ENCODE data around the gene RCVRN. TPM values are rescaled to one million over a fixed set of nuclear protein-coding genes. Genes with fewer than 3 reads are reported as not detected.

Gene RCVRN
- total and polyA plus RNA-seq, 9 of the 15 experiments (the other 6 are each of a cell fraction or from before 2014, with no cell fraction given), result not detected

DNA sequence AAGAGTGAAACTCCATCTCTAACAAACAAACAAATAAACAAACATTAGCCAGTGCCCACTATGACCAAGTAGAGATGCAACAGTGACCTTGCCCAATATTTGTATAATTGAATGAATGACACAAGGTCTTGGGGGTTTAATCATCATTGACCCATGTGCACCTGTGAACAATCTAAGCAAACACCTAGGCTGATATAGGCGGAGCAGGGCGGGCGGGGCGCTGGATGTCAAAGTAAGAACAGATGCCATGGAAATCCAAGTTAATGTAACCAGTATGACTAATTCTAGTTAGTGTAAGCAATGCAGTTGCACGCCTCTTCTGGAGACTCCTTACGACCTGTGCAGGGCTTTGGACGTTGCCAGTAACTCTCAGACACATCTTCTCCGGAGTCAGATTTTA is 17.6 kb downstream of the RCVRN start:
- ChIA-PET POLR2A (no interaction called here), CTCF (ENCODE audit: low intra/inter-chr PET ratio) (no interaction called here)
- TF ChIP-seq, protein P1, sequence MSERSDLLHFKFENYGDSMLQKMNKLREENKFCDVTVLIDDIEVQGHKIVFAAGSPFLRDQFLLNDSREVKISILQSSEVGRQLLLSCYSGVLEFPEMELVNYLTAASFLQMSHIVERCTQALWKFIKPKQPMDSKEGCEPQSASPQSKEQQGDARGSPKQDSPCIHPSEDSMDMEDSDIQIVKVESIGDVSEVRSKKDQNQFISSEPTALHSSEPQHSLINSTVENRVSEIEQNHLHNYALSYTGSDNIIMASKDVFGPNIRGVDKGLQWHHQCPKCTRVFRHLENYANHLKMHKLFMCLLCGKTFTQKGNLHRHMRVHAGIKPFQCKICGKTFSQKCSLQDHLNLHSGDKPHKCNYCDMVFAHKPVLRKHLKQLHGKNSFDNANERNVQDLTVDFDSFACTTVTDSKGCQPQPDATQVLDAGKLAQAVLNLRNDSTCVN (CRISPR knock-in tag; IDR thresholded peaks at IDR 0.05), result no peak
- TF ChIP-seq MTA3 (IDR thresholded peaks at IDR 0.05; ENCODE audit: borderline replicate concordance) (no peak), MECOM (CRISPR knock-in tag; IDR thresholded peaks at IDR 0.05) (no peak), TAL1 (IDR thresholded peaks at IDR 0.05) (no peak), L3MBTL2 (IDR thresholded peaks at IDR 0.05) (no peak), CTBP1 (IDR thresholded peaks at IDR 0.05; ENCODE audit: borderline replicate concordance) (no peak), ETS2 (tag; IDR thresholded peaks at IDR 0.05; ENCODE audit: borderline replicate concordance, poor library complexity, severe bottlenecking) (no peak), IRF2 (CRISPR knock-in tag; IDR thresholded peaks at IDR 0.05) (no peak), DIDO1 (tag; IDR thresholded peaks at IDR 0.05; ENCODE audit: low read depth) (no peak), ZNF146 (CRISPR knock-in tag; IDR thresholded peaks at IDR 0.05; ENCODE audit: unreplicated experiment) (no peak), OTX1 (CRISPR knock-in tag; IDR thresholded peaks at IDR 0.05) (no peak), ZKSCAN1 (IDR thresholded peaks at IDR 0.05; ENCODE audit: low read depth, low read length) (no peak), RB1 (IDR thresholded peaks at IDR 0.05; ENCODE audit: low read depth) (no peak), SREBF2 (CRISPR knock-in tag; IDR thresholded peaks at IDR 0.05) (no peak), ZNF436 (CRISPR knock-in tag; IDR thresholded peaks at IDR 0.05) (no peak)
- TF ChIP-seq, protein P2, sequence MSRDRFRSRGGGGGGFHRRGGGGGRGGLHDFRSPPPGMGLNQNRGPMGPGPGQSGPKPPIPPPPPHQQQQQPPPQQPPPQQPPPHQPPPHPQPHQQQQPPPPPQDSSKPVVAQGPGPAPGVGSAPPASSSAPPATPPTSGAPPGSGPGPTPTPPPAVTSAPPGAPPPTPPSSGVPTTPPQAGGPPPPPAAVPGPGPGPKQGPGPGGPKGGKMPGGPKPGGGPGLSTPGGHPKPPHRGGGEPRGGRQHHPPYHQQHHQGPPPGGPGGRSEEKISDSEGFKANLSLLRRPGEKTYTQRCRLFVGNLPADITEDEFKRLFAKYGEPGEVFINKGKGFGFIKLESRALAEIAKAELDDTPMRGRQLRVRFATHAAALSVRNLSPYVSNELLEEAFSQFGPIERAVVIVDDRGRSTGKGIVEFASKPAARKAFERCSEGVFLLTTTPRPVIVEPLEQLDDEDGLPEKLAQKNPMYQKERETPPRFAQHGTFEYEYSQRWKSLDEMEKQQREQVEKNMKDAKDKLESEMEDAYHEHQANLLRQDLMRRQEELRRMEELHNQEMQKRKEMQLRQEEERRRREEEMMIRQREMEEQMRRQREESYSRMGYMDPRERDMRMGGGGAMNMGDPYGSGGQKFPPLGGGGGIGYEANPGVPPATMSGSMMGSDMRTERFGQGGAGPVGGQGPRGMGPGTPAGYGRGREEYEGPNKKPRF (IDR thresholded peaks at IDR 0.05; ENCODE audit: low read depth, low read length), result no peak
- TF ChIP-seq, protein P3, sequence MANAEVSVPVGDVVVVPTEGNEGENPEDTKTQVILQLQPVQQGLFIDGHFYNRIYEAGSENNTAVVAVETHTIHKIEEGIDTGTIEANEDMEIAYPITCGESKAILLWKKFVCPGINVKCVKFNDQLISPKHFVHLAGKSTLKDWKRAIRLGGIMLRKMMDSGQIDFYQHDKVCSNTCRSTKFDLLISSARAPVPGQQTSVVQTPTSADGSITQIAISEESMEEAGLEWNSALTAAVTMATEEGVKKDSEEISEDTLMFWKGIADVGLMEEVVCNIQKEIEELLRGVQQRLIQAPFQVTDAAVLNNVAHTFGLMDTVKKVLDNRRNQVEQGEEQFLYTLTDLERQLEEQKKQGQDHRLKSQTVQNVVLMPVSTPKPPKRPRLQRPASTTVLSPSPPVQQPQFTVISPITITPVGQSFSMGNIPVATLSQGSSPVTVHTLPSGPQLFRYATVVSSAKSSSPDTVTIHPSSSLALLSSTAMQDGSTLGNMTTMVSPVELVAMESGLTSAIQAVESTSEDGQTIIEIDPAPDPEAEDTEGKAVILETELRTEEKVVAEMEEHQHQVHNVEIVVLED (CRISPR knock-in tag; IDR thresholded peaks at IDR 0.05), result no peak
- DNase-seq (ENCODE audit: extremely low read depth in 1 of 4, low spot score in 3 of 4) (no peak), ATAC-seq (no peak), FAIRE-seq (no peak)
- H2AFZ ChIP-seq (ENCODE audit: low read depth, low read length), result no peak overlapping the region
- no peaks in the 10 kb centered on the region for H4K20me1 ChIP-seq (replicated peaks; ENCODE audit: control insufficient read depth, insufficient read depth, low read length)
- H3K4me2 ChIP-seq (ENCODE audit: insufficient read depth, low read length), result no peak overlapping the region
- in situ Hi-C loops (cut with MboI) (no loop called here), intact Hi-C loops (cut with micrococcal nuclease) (no loop called here)
- no peaks in the 10 kb centered on the region for H3K36me3 ChIP-seq (ENCODE audit: control insufficient read depth, insufficient read depth, low read length)
- no peaks in the 10 kb centered on the region for H3K4me1 ChIP-seq (replicated peaks in 1 of 2; ENCODE audit: control insufficient read depth in 2 of 2, insufficient read depth in 2 of 2, low read length in 2 of 2)
- no TSS peak for BruUV-seq (replicated peaks)
- no peak overlapping the region for H3K27ac ChIP-seq (ENCODE audit: extremely low read depth, low read depth, low read length)
- WGBS (ENCODE audit: insufficient coverage, low coverage, missing lambda C conversion rate), result 1% methylated on average over 8 of the region's 8 CpGs
- no peaks in the 10 kb centered on the region for H3K79me2 ChIP-seq (ENCODE audit: control insufficient read depth, insufficient read depth, low read length)
- H3K9me1 ChIP-seq (ENCODE audit: control insufficient read depth, insufficient read depth, low read length), result no peaks in the 10 kb centered on the region
- H3K4me3 ChIP-seq, result no peak overlapping the region
- no peak overlapping the region for H3K9ac ChIP-seq (ENCODE audit: insufficient read depth in 1 of 2, low read depth in 2 of 2, low read length in 2 of 2)
- no peaks in the 10 kb centered on the region for H3K9me3 ChIP-seq (replicated peaks; ENCODE audit: control insufficient read depth, insufficient read depth, low read depth, low read length)
- no peaks in the 10 kb centered on the region for H3K27me3 ChIP-seq (ENCODE audit: control insufficient read depth in 2 of 2, insufficient read depth in 2 of 2, low read length in 2 of 2)

Measured in K562 (cell line).